ENCODE data around the gene ATXN1.
A peak's percentile ranks its signal among the peaks of the same experiment; 100 is the strongest.

The ATXN1 gene

DNA sequence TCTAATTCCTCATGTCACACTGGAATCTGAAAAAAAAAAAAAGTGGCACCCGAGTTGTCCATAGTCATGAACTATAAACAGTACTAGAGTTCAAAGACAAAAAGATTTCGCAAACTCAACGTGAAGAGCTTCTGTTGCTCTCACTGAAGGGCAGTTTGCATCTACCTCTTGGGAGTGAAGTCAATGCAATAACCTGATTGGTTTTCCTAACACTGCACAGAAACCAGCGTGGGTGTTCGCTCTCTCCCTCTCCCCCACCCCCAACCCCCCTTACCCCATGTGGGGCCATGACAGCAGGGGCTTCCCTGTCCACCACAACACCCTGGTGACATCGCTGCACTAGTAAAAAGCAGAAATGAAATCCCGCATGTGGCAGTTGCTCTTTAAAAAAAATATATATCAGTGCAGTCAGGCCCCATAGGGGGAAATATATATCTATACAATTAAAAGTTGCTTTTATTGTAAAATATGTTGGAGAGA is 456.0 kb downstream of the ATXN1 start:
- DNase-seq (ENCODE audit: low read depth): no peak

- no peak for DNase-seq (ENCODE audit: low read depth)
Measured at GRCh38 chr6:16302721-16303552, 458.3 kb downstream of the ATXN1 start.

GRCh38 chr6:16301511-16301910 is 459.7 kb downstream of the ATXN1 start:
- DNase-seq (ENCODE audit: low read depth): no peak

GRCh38 chr6:16299861-16300260 is 461.4 kb downstream of the ATXN1 start:
- no peak for DNase-seq (ENCODE audit: low read depth)

- DNase-seq (ENCODE audit: low read depth): no peak
Measured at GRCh38 chr6:16296061-16296670, 465.1 kb downstream of the ATXN1 start.

GRCh38 chr6:16295471-16295870 is 465.8 kb downstream of the ATXN1 start:
- no peak for DNase-seq (ENCODE audit: low read depth)

GRCh38 chr6:16295060-16295459 is 466.2 kb downstream of the ATXN1 start:
- DNase-seq (ENCODE audit: low read depth): no peak

- no peak for DNase-seq (ENCODE audit: low read depth)
Measured at GRCh38 chr6:16294371-16294770, 466.9 kb downstream of the ATXN1 start.

DNA sequence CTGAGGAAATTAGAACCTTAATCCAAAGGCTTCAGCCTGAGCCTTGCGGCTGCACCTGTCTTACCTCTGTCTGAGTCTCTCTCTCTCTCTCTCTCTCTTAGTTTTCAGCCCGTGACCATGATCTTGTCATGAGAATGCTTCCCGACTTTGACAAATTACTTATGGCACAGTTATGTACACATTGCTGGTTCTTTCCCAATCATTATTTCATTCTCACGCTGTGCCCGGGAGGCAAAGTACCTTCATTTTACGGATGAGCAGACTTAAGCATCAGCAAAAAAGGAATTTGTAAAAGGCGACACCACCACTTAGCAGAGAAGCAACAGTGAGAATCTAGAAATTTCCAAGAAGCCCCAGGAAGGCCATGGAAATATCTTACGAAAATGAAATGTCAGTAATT is 468.3 kb downstream of the ATXN1 start:
- no peak for DNase-seq (ENCODE audit: low read depth)

DNA sequence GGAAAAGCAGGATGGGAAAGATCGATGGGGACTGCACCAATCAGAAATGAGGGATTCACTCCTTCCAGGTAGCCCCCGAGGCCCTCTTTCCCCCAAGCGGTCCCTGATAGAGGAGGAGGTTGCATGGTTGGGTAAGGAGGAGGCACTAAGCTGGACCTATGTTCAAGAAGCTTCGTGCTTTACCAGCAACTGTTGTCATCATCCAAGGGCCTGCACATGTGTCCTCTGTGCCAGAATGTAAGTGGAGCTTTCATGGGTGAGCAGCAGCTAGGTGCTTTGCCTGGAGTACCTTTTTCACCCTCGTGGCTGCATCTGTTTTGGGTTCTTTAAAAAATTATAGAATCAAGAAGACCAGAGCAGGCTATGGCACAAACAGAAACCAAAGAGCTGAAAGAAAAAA is 468.8 kb downstream of the ATXN1 start:
- no peak for DNase-seq (ENCODE audit: low read depth)

- no peak for DNase-seq (ENCODE audit: low read depth)
Measured at GRCh38 chr6:16291739-16292138, 469.5 kb downstream of the ATXN1 start.

DNA sequence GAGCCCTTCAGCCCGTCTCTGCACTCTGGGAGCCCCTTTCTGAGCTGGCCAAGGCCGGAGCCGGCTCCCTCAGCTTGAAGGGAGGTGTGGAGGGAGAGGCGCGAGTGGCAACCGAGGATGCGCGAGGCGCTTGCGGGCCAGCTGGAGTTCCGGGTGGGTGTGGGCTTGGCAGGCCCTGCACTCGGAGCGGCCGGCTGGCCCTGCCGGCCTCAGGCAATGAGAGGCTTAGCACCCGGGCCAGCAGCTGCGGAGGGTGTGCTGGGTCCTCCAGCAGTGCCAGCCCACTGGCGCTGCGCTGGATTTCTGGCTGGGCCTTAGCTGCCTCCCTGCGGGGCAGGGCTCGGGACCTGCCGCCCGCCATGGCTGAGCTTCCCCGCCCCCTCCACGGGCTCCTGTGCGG is 473.1 kb downstream of the ATXN1 start:
- DNase-seq (ENCODE audit: low read depth): no peak

DNA sequence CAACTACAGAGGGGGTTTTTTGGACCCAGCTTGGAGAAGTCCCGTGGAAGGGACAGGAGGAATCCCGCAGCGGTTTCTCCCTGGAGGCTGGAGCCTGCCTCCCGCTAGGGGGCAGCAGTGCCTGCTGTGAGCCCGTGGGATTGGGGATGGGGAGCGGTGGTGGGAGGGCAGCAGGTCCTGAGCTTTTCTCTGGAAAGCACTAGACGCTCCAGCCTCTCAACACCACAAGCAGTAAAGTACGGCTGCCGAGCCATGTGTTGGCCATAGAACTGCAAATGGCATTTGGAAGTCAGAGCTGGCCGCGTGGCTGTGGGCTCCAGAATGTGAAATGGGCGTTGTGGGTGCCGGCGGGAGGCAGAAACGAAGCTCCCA is 475.1 kb downstream of the ATXN1 start:
- peak; percentile 22 for DNase-seq (ENCODE audit: low read depth)

GRCh38 chr6:16285467-16286150 is 475.7 kb downstream of the ATXN1 start:
- DNase-seq (ENCODE audit: low read depth): no peak

DNA sequence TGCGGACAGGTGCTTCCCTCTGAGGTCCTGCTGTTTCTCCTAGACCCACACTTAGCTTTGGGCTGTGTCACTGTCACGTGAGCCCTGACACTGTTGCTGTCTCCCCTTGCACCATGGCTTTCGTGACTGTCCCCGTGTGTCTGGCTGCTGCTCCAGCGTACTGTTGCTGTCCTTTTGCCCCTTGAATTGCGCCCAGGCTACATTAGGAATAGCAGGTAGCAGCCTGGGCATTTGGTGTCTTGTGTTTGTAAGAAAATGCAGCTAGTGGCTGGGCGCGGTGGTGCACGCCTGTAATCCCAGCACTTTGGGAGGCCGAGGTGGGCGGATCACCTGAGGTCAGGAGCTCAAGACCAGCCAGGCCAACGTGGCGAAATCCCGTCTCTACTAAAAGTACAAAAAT is 476.8 kb downstream of the ATXN1 start:
- DNase-seq (ENCODE audit: low read depth): no peak

- no peak for DNase-seq (ENCODE audit: low read depth)
Measured at GRCh38 chr6:16282370-16282769, 478.9 kb downstream of the ATXN1 start.

- DNase-seq (ENCODE audit: low read depth): no peak
Measured at GRCh38 chr6:16279243-16279642, 482.0 kb downstream of the ATXN1 start.

DNA sequence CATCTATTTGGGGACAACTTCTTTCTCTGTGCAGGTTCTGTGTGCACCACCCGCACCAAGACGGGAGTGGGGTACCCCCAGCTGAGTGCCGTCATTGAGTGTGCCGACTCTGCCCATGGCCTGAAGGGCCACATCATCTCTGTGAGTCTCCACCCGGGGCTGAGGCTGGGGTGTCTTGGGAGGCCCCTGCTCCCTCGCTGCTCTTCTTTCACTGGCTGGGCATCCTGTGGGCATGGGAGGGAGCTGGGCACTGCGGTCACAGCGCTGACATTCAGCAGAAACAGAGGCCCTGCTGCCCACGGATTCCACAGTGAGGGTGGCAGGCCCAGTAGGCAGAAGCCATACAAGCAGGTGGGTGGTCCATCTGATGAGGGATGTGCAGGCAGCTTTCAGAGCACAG is 482.5 kb downstream of the ATXN1 start:
- DNase-seq (ENCODE audit: low read depth): no peak

- no peak for DNase-seq (ENCODE audit: low read depth)
Measured at GRCh38 chr6:16278048-16278724, 483.1 kb downstream of the ATXN1 start.

GRCh38 chr6:16277101-16277981 is 483.9 kb downstream of the ATXN1 start:
- peak; percentile 62 for DNase-seq (ENCODE audit: low read depth)

- no peak for DNase-seq (ENCODE audit: low read depth)
Measured at GRCh38 chr6:16274885-16275589, 486.2 kb downstream of the ATXN1 start.

Data from GM04504 (cell line).